HepG2 (cell line): Measurements from ENCODE around the gene CAMK2N2. TPM values are rescaled to one million over a fixed set of nuclear protein-coding genes. Genes with fewer than 3 reads are reported as not detected.

Experiments
- ARNT2 ChIP-seq: sonication (generic); formaldehyde crosslinking; IDR thresholded peaks from 2 replicates; pipeline ENCODE4 v1.8.0; 2022; ENCODE audit warnings: mild to moderate bottlenecking, low read depth, missing genetic modification reagents, moderate library complexity
- ATF3 ChIP-seq: sonication (generic); formaldehyde crosslinking; IDR thresholded peaks from 2 replicates; pipeline ENCODE4 v1.4.0; 2020; ENCODE audit warnings: missing genetic modification reagents
- ETS1 ChIP-seq: sonication (generic); formaldehyde crosslinking; IDR thresholded peaks from 2 replicates; pipeline ENCODE4 v1.4.0; 2020; ENCODE audit warnings: missing genetic modification reagents
- GABPB1 ChIP-seq: IDR thresholded peaks from 2 replicates; pipeline ENCODE4 v1.6.1; 2016; ENCODE audit warnings: mild to moderate bottlenecking, missing genetic modification reagents, moderate library complexity, missing compliant biosample characterization
- HNF1B ChIP-seq: sonication (generic); formaldehyde crosslinking; IDR thresholded peaks from 2 replicates; pipeline ENCODE4 v1.5.1; 2020; ENCODE audit warnings: mild to moderate bottlenecking, moderate library complexity, missing genetic modification reagents
- NBN ChIP-seq: fragments of 450-650 bp; conservative IDR thresholded peaks from 2 replicates; pipeline ENCODE4 v1.6.1; 2017
- NFIB ChIP-seq: sonication (generic); formaldehyde crosslinking; IDR thresholded peaks from 2 replicates; pipeline ENCODE4 v1.9.0; 2021; ENCODE audit warnings: missing genetic modification reagents, mild to moderate bottlenecking, borderline replicate concordance
- POLR2A ChIP-seq, 2 experiments: IDR thresholded peaks; 2 replicates each; pipeline ENCODE4 v1.6.1; 2011; ENCODE audit warnings: low read depth in 2 of 2, low read length in 2 of 2, mild to moderate bottlenecking in 1 of 2, moderate library complexity in 1 of 2; ENCODE audit not compliant: insufficient read depth in 1 of 2
- PREB ChIP-seq: sonication (generic); formaldehyde crosslinking; IDR thresholded peaks from 2 replicates; pipeline ENCODE4 v1.4.0; 2020; ENCODE audit warnings: missing genetic modification reagents
- RARA ChIP-seq: IDR thresholded peaks from 2 replicates; pipeline ENCODE4 v1.6.1; 2016; ENCODE audit warnings: missing genetic modification reagents, missing compliant biosample characterization
- RBAK ChIP-seq: sonication (generic); formaldehyde crosslinking; IDR thresholded peaks from 2 replicates; pipeline ENCODE4 v1.5.1; 2020; ENCODE audit warnings: mild to moderate bottlenecking, missing genetic modification reagents
- RXRB ChIP-seq: IDR thresholded peaks from 2 replicates; pipeline ENCODE4 v1.6.1; 2016; ENCODE audit warnings: borderline replicate concordance, missing genetic modification reagents, missing compliant biosample characterization
- SMAD9 ChIP-seq: sonication (generic); formaldehyde crosslinking; IDR thresholded peaks from 2 replicates; pipeline ENCODE4 v1.5.1; 2020; ENCODE audit warnings: mild to moderate bottlenecking, missing genetic modification reagents
- TFE3 ChIP-seq: IDR thresholded peaks from 2 replicates; pipeline ENCODE4 v1.6.1; 2016
- ZBTB38 ChIP-seq: sonication (generic); formaldehyde crosslinking; IDR thresholded peaks from 2 replicates; pipeline ENCODE4 v1.5.1; 2020; ENCODE audit warnings: mild to moderate bottlenecking, missing genetic modification reagents
- ZFP36 ChIP-seq: fragments of 150-350 bp; IDR thresholded peaks from 2 replicates; pipeline ENCODE4 v1.6.1; 2018; ENCODE audit warnings: borderline replicate concordance, low read length, low read depth; ENCODE audit not compliant: partially characterized antibody
- ZFP36L1 ChIP-seq: sonication (generic); formaldehyde crosslinking; IDR thresholded peaks from 2 replicates; pipeline ENCODE4 v1.8.0; 2022; ENCODE audit warnings: mild to moderate bottlenecking, missing genetic modification reagents, moderate library complexity
- ZFYVE20 ChIP-seq: sonication (generic); formaldehyde crosslinking; IDR thresholded peaks from 2 replicates; pipeline ENCODE4 v1.8.0; 2023; ENCODE audit warnings: low read depth, mild to moderate bottlenecking, moderate library complexity, missing genetic modification reagents, borderline replicate concordance
- ZNF350 ChIP-seq: sonication (generic); formaldehyde crosslinking; IDR thresholded peaks from 2 replicates; pipeline ENCODE4 v1.4.0; 2020; ENCODE audit warnings: mild to moderate bottlenecking, low read depth, missing genetic modification reagents, borderline replicate concordance
- ZNF569 ChIP-seq: sonication (generic); formaldehyde crosslinking; IDR thresholded peaks from 2 replicates; pipeline ENCODE4 v1.5.0; 2020; ENCODE audit warnings: mild to moderate bottlenecking, missing genetic modification reagents, moderate library complexity, borderline replicate concordance
- ZNF749 ChIP-seq: sonication (generic); formaldehyde crosslinking; IDR thresholded peaks from 2 replicates; pipeline ENCODE4 v1.8.0; 2022; ENCODE audit warnings: mild to moderate bottlenecking, missing genetic modification reagents, moderate library complexity, borderline replicate concordance
- polyA plus RNA-seq, 8 experiments: library from polyadenylated mRNA; depleted of rRNA in 3 of 8; stranded (reverse) in 7 of 8; unstranded in 1 of 8; fragments of >200 nt; fragmentation: Illumina TruSeq in 4 of 8; extraction: Trizol in 4 of 8; gene quantifications; 2 replicates each; pipeline versions ENCODE4 v1.2.1 to v1.2.3, GENCODE V29; 2011 to 2016; ENCODE audit warnings: low read depth in 4 of 8, missing spikeins in 1 of 8, mixed read lengths in 1 of 8; ENCODE audit not compliant: insufficient read depth in 1 of 8
- total RNA-seq, 5 experiments: library from RNA; depleted of rRNA; stranded (reverse); fragments of >200 nt; fragmentation: Illumina TruSeq; extraction: Trizol; gene quantifications; 2 replicates each; pipeline ENCODE4 v1.2.3, GENCODE V29; 2016; ENCODE audit warnings: low read depth in 1 of 5

The CAMK2N2 gene
- total and polyA plus RNA-seq, 2 of the 13 experiments (the other 11 are each of a cell fraction or from before 2014, with no cell fraction given): 0.12 to 0.27 TPM

- TF ChIP-seq ETS1 (CRISPR knock-in tag): 0 out of 2 replicates have a peak, but pooled peaks have one; percentile 59
- no peak for TF ChIP-seq NFIB (CRISPR knock-in tag)
- TF ChIP-seq ZFYVE20: peak; percentile 78; the same call in 1 of the 2 replicates
- TF ChIP-seq GABPB1 (CRISPR knock-in tag): peak; percentile 94
- TF ChIP-seq RARA (CRISPR knock-in tag): peak; percentile 35; the same call in 1 of the 2 replicates
- peak; percentile 46; the same call in 1 of the 2 replicates for TF ChIP-seq ZNF749 (CRISPR knock-in tag)
- TF ChIP-seq POLR2A (IDR thresholded peaks at IDR 0.05; ENCODE audit: insufficient read depth in 1 of 2, low read depth in 2 of 2, low read length in 2 of 2): peak in 1 of 2 experiments; percentile 94; a peak in 2 of 4 replicates
- TF ChIP-seq ATF3 (CRISPR knock-in tag): peak; percentile 42
- peak; percentile 67; the same call in 1 of the 2 replicates for TF ChIP-seq RXRB (CRISPR knock-in tag)
- no peak for TF ChIP-seq ZFP36
- no peak; the same call in 1 of the 2 replicates for TF ChIP-seq ZFP36L1 (CRISPR knock-in tag)
- TF ChIP-seq NBN: no peak
- no peak for TF ChIP-seq RBAK (CRISPR knock-in tag)
- peak; percentile 58; the same call in 1 of the 2 replicates for TF ChIP-seq SMAD9
- peak; percentile 87; the same call in 1 of the 2 replicates for TF ChIP-seq ARNT2 (CRISPR knock-in tag)
- TF ChIP-seq TFE3 (CRISPR knock-in tag): peak; percentile 58; the same call in 1 of the 2 replicates
- TF ChIP-seq ZNF569: no peak
- no peak for TF ChIP-seq ZBTB38
- TF ChIP-seq HNF1B: no peak; the same call in 1 of the 2 replicates
- no peak; the same call in 1 of the 2 replicates for TF ChIP-seq ZNF350 (CRISPR knock-in tag)
- TF ChIP-seq PREB (CRISPR knock-in tag): no peak
These were observed 12.6 kb downstream of the CAMK2N2 start, which contains the start of gene ALG3 (continued) for GRCh38 chr3:184248454-184249411.
